Measurements from ENCODE around the gene PRKAA1.

DNA sequence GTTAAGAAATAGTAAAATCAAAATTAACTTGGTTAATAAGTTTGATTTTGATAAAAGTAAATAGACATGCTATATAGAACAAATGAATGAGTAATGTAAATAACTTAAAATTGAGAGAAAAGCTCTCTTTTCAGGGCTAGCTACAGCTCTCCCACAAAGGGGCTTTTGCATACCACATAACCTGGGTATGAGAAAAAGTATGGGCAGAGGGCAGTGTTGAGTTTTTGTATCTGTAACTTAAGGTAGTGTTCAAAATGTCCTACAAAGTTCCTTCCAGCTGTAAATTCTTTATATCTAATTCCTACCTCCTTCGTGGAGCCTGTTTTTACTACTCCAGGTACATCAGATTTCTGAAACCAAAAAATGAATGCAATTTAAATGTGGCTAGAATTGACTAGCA, 23.6 kb downstream of the PRKAA1 start:
- no peak for TF ChIP-seq CTCF (IDR thresholded peaks at IDR 0.05; ENCODE audit: poor library complexity, severe bottlenecking)
- TF ChIP-seq EZH2 (IDR thresholded peaks at IDR 0.05; ENCODE audit: borderline replicate concordance, insufficient read depth, low read length, poor library complexity, severe bottlenecking) = no peak
- TF ChIP-seq, protein P1, sequence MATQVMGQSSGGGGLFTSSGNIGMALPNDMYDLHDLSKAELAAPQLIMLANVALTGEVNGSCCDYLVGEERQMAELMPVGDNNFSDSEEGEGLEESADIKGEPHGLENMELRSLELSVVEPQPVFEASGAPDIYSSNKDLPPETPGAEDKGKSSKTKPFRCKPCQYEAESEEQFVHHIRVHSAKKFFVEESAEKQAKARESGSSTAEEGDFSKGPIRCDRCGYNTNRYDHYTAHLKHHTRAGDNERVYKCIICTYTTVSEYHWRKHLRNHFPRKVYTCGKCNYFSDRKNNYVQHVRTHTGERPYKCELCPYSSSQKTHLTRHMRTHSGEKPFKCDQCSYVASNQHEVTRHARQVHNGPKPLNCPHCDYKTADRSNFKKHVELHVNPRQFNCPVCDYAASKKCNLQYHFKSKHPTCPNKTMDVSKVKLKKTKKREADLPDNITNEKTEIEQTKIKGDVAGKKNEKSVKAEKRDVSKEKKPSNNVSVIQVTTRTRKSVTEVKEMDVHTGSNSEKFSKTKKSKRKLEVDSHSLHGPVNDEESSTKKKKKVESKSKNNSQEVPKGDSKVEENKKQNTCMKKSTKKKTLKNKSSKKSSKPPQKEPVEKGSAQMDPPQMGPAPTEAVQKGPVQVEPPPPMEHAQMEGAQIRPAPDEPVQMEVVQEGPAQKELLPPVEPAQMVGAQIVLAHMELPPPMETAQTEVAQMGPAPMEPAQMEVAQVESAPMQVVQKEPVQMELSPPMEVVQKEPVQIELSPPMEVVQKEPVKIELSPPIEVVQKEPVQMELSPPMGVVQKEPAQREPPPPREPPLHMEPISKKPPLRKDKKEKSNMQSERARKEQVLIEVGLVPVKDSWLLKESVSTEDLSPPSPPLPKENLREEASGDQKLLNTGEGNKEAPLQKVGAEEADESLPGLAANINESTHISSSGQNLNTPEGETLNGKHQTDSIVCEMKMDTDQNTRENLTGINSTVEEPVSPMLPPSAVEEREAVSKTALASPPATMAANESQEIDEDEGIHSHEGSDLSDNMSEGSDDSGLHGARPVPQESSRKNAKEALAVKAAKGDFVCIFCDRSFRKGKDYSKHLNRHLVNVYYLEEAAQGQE (IDR thresholded peaks at IDR 0.05; ENCODE audit: borderline replicate concordance) = no peak

All from neural cell (in vitro differentiated cells).